ENCODE data around the gene MND1. TPM values are rescaled to one million over a fixed set of nuclear protein-coding genes. Genes with fewer than 3 reads are reported as not detected.
"Not testable (repeated sequence)": the region's sequence is repeated elsewhere in the genome, so short reads cannot be mapped to it uniquely, and the experiment has no call there.

MND1 gene
- total and polyA plus RNA-seq, 5 experiments from 2014 or later, result not detected

DNA sequence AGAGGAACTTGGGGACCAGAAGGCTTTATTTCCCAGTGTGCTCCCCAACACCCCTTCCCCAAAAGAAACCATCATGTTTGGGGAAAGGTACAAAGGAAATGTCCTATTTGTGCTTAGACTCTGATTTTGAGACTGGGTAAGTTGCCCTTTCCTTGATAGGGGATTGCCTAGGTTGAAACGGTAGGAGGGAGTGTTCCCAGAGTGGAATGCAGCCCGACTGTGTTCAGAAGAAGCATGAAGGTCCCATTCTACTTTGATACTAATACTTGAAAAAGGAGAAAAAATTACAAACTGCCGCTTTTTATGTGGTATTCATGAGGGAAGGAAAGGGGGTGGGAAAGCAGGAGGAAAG lies 89.2 kb downstream of the MND1 start:
- POLR2A ChIA-PET, result interaction anchor here (1.3 to 3.7 kb wide), 5 partner anchors 33 to 140 kb away, joined by 3 to 25 read pairs (median 4); partner anchors contain the start of gene TMEM131L
- no peaks in the 10 kb centered on the region for H3K27me3 Mint-ChIP-seq
- no peak for ATAC-seq
- peaks cover 30 to 84% (median 69%) of the 10 kb centered on the region in 4 donors for H3K4me1 Mint-ChIP-seq
- no peaks in the 10 kb centered on the region for H3K9me3 Mint-ChIP-seq
- no peak for DNase-seq
- peak overlapping the region; percentile 68 to 96 (median 86) for H3K4me3 Mint-ChIP-seq
- H3K36me3 Mint-ChIP-seq, result no peaks in the 10 kb centered on the region
- peak overlapping the region; percentile 85 to 99 (median 93) for H3K27ac Mint-ChIP-seq

DNA sequence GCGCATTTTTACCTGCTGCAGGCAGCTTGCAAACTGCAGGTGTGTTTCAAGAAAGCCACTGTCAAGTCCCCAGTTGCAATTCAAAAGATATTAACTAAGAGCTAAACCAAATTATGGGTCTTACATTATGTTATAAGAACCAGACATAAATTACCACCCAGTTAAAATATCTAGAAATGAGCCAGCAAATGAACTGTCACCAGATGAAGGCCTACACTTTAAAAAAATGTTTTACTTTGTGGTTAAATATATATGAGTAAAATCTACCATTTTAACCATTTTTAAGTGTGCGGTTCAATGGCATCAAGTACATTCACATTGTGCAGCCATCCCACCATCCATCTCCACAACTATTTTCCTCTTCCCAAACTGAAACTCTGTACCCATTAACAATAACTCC lies 89.7 kb downstream of the MND1 start:
- no peaks in the 10 kb centered on the region for H3K9me3 Mint-ChIP-seq
- H3K4me1 Mint-ChIP-seq, result peaks cover 30 to 84% (median 69%) of the 10 kb centered on the region in 4 donors
- H3K36me3 Mint-ChIP-seq, result no peaks in the 10 kb centered on the region
- H3K4me3 Mint-ChIP-seq, result peak overlapping the region; percentile 68 to 96 (median 86)
- H3K27me3 Mint-ChIP-seq, result no peaks in the 10 kb centered on the region
- ATAC-seq (no peak), DNase-seq (no peak)
- H3K27ac Mint-ChIP-seq, result peak overlapping the region in 9 of 10 donors; percentile 85 to 99 (median 91)
- POLR2A ChIA-PET, result interaction anchor here (1.3 to 3.7 kb wide), 4 partner anchors 32 to 140 kb away, joined by 3 to 25 read pairs (median 9); partner anchors contain the start of gene TMEM131L

DNA sequence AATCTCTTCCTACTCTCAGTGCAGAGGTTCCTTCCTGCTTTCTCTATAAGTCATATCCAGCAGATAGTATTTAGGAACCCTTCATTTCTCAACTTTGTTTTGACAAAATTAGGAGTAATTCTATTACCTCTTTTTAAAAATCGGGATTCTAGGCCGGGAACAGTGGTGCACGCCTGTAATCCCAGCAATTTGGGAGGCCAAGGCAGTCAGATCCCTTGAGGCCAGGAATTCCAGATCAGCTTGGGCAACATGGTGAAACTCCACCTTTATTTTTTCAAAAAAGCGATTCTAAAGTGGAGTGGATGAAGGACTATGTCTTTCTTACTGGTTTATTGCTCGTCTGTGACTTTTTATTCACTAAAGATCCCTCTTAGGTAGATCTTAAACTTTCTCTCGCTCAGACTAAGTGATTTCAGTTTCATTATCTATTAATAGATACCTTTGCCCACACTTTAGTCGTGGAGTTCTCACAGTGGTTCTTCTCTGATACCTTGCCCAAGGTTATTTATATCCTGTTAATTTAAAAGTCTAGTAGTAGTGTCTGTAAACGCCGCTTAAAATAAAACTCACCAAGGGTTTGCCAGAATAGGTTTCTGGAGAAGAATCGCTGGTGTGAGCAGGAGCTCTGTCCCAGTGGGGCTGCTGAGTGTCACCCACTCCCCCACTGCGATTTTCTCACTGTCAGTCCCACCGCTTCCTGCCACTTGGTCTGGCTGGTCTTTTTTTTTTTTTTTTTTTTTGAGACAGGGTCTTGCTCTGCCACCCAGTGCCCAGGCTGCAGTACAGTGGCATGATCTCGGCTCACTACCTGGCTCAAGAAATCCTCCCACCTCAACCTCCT lies 94.6 kb downstream of the MND1 start:
- Mint-ChIP-seq H3K27ac (peak overlapping the region; percentile 84 to 97 (median 94)), H3K4me1 (peaks cover 26 to 62% (median 47%) of the 10 kb centered on the region in 4 donors), H3K4me3 (peak overlapping the region; percentile 83 to 92 (median 86)), H3K9me3 (no peaks in the 10 kb centered on the region), H3K36me3 (no peaks in the 10 kb centered on the region), H3K27me3 (no peaks in the 10 kb centered on the region)
- ATAC-seq (peak; percentile 73 to 88), DNase-seq (peak; percentile 3 to 71 (median 48))
- POLR2A ChIA-PET, result interaction anchor here (0.7 to 3.3 kb wide), 6 partner anchors 9 to 116 kb away, joined by 3 to 24 read pairs (median 4); partner anchors contain the start of gene TMEM131L

DNA sequence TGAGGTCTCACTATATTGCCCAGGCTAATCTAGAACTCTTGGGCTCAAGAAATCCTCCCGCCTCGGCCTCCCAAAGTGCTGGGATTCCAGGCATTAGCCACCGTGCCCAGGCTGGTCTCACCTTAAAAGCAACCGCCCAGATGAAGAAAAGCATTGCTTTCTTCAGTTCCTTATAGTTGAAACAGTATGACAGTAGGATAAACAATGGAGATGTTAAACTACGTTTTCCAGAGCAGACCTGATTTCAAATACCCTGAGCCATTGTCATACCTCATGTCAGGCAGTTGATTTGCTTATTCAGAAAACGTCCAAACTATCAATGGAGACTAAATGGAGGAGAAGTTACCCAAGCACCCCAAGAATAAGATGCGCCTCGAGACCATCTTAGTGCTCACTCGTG lies 95.3 kb downstream of the MND1 start:
- POLR2A ChIA-PET, result interaction anchor here (0.7 to 3.3 kb wide), 3 partner anchors 10 to 116 kb away, joined by 3 to 24 read pairs (median 17); no protein-coding TSS in a partner anchor
- no peak for ATAC-seq

DNA sequence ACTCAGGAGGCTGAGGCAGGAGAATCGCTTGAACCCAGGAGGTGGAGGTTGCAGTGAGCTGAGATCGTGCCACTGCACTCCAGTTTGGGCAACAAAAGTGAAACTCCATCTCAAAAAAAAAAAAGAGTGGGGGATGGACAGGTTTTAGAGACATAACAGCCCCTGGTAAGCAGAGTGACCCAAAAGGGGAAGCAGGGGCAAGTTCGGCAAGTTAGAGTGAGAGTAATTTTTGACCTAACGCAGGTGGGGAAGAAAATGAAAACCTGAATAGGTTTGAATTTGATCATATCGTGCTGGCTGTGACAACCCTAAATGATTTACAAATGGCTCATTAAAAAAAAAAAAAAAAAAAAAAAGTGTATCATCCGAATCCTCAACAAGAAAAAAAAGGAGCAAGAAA lies 96.0 kb downstream of the MND1 start:
- H3K36me3 Mint-ChIP-seq, result no peaks in the 10 kb centered on the region
- DNase-seq (no peak), ATAC-seq (no peak)
- H3K4me3 Mint-ChIP-seq, result peak overlapping the region in 5 of 10 donors; percentile 56 to 69 (median 63)
- H3K9me3 Mint-ChIP-seq, result no peaks in the 10 kb centered on the region
- POLR2A ChIA-PET, result interaction anchor here (3.3 kb wide), 1 partner anchor 28 kb away, joined by 24 read pairs; no protein-coding TSS in a partner anchor
- peaks cover 24 to 52% (median 40%) of the 10 kb centered on the region in 4 donors for H3K4me1 Mint-ChIP-seq
- H3K27ac Mint-ChIP-seq, result peak overlapping the region in 3 of 10 donors; percentile 50 to 97 (median 80)
- no peaks in the 10 kb centered on the region for H3K27me3 Mint-ChIP-seq

More for the DNA sequence above, 95.3 kb downstream of the MND1 start:
- H3K9me3 Mint-ChIP-seq, result no peaks in the 10 kb centered on the region
- no peak for DNase-seq
- H3K4me1 Mint-ChIP-seq, result peaks cover 24 to 57% (median 42%) of the 10 kb centered on the region in 4 donors
- no peaks in the 10 kb centered on the region for H3K27me3 Mint-ChIP-seq
- H3K4me3 Mint-ChIP-seq, result peak overlapping the region in 9 of 10 donors; percentile 83 to 92 (median 86)
- peak overlapping the region in 6 of 10 donors; percentile 68 to 97 (median 90) for H3K27ac Mint-ChIP-seq
- no peaks in the 10 kb centered on the region for H3K36me3 Mint-ChIP-seq

DNA sequence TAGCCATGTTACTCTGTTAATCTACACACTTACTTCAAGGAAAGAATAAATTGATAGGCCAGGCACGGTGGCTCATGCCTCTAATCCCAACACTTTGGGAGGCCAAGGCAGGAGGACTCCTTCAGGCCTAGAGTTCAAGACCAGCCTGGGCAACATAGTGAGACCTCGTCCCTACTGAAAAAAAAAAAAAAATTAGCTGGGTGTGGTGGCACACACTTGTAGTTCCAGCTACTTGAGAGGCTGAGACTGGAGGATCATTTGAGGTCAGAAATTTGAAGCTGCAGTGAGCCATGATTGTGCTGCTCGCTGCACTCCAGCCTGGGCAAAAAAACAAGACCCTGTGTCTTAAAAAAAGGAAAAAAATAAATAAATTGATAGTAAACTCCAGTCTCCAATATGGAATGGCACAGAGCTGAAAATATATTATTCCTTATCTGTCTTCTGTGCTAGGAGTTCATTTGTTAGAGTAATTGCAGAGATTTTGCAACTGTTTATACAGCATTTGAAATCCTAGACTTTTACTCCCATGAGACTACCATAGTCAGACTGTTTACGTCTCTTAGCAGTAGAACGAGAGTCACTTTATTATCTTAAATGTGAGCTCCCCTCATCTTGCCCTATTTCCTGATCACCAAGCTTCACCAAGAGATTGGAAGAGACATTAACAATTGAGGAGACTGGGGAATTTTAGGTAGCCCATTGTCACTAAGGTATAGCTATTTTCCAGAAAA lies 102.9 kb downstream of the MND1 start:
- H3K27ac Mint-ChIP-seq, result peak overlapping the region in 1 of 10 donors; percentile 88
- no peak for DNase-seq

DNA sequence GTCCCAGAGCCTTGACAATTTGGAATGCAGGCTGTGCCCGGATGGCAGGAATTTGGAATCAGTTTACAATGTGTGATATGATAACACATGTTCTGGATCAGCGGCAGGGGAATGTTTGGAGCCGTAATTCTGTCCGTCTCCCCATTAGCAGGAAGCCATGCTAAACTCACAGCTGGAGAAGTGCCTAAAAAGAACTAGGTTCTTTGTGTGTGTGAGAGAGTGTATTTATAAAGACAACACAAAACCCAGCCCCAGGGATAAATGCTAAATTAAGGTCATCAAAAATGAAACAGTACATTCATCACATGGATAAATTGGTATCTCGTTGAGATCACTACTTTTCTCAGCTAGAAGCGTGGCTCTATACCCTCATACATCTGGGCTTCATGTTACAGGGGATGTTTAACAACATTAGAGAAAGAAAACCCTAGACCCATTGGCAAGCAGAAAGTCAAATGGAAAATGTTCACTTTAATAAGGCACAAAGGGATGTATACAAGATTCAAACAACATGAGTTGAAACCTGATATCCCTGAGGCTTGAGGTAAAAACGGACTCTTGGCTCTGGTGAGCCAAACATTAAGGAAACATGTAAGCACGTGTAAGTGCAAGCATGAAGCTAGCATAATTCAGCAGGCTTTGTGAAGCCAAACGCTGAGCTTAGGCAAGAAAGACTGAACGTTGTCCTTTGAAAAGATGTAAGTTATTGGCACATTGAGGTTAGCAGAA lies 103.7 kb downstream of the MND1 start:
- Mint-ChIP-seq H3K36me3 (no peaks in the 10 kb centered on the region), H3K27me3 (no peaks in the 10 kb centered on the region), H3K4me1 (peaks cover 12 to 36% (median 27%) of the 10 kb centered on the region in 4 donors), H3K9me3 (no peaks in the 10 kb centered on the region), H3K4me3 (no peak overlapping the region), H3K27ac (peak overlapping the region in 6 of 10 donors; percentile 13 to 85 (median 48))
- ATAC-seq (no peak), DNase-seq (no peak)
- POLR2A ChIA-PET, result interaction anchor here (0.6 kb wide), 1 partner anchor 10 kb away, joined by 5 read pairs; no protein-coding TSS in a partner anchor

More for the DNA sequence above, 102.9 kb downstream of the MND1 start:
- Mint-ChIP-seq H3K36me3 (no peaks in the 10 kb centered on the region), H3K27me3 (no peaks in the 10 kb centered on the region), H3K9me3 (no peaks in the 10 kb centered on the region), H3K4me3 (no peak overlapping the region), H3K4me1 (peaks cover 13 to 31% (median 22%) of the 10 kb centered on the region in 4 donors)
- POLR2A ChIA-PET, result interaction anchor here (0.6 to 0.8 kb wide), 2 partner anchors 10 to 352 kb away, joined by 3 to 5 read pairs; no protein-coding TSS in a partner anchor
- no peak for ATAC-seq

DNA sequence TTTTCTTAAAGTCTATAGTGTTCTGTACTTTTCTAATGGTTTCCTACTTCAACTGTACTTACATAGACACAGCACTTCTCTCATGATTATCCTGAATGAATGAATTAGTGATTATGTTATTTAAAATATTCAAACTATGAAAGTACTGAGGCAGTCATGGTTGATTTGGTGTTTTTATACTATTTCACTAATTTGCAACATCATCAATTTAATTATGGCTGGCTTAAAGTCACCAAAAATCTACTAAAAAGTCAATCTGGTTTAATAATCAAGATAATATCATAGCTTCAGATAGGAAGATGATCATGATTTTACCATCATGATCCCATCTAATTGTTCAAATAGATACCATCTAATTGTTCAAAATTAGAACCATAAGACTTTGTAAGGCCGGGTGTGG lies 104.8 kb downstream of the MND1 start:
- ATAC-seq (no peak), DNase-seq (no peak)
- Mint-ChIP-seq H3K27ac (peak overlapping the region in 8 of 10 donors; percentile 40 to 93 (median 68)), H3K4me3 (peak overlapping the region in 2 of 10 donors; percentile 12 to 13), H3K36me3 (no peaks in the 10 kb centered on the region), H3K27me3 (no peaks in the 10 kb centered on the region), H3K9me3 (no peaks in the 10 kb centered on the region), H3K4me1 (peaks cover 12 to 36% (median 28%) of the 10 kb centered on the region in 4 donors)
- POLR2A ChIA-PET, result interaction anchor here (0.7 to 1.1 kb wide), 2 partner anchors 20 to 123 kb away, joined by 3 to 4 read pairs; no protein-coding TSS in a partner anchor

DNA sequence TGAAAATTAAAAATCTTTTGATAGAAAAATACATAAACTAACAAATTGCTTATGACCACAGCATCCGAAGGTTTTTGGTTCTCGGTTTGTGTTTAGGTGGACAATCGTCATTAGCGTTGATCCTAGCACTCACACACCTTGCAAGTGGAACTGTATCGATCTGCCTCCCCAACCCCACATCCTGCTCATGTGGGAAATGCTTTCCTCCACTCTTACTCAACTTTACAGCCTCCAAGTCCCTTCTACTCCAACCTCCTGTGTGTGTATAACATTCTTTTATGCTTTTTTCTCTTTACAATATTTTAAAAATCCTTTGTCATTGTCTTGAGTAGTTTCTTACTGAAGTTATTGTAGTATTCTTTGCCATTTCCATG lies 106.0 kb downstream of the MND1 start:
- no peaks in the 10 kb centered on the region for H3K36me3 Mint-ChIP-seq

DNA sequence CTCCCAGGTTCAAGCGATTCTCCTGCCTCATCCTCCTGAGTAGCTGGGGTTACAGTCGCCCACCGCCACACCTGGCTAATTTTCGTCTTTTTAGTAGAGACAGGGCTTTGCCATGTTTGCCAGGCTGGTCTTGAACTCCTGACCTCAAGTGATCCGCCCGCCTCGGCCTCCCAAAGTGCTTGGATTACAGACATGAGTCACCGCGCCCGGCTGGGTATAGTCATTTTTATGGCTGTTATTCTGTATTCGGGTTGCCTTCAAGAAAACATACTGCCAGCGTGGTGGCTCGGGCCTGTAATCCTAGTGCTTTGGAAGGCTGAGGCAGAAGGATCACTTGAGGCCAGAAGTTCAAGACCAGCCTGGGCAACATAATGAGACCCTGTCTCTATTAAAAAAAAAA lies 106.7 kb downstream of the MND1 start:
- peak overlapping the region in 1 of 10 donors; percentile 49 for H3K27ac Mint-ChIP-seq
- not testable (repeated sequence) for ATAC-seq, DNase-seq, H3K27me3 Mint-ChIP-seq, H3K36me3 Mint-ChIP-seq, H3K4me3 Mint-ChIP-seq, H3K9me3 Mint-ChIP-seq
- peaks cover 12 to 36% (median 28%) of the 10 kb centered on the region in 4 donors for H3K4me1 Mint-ChIP-seq
- POLR2A ChIA-PET, result interaction anchor here (1.1 to 1.4 kb wide), 2 partner anchors 17 to 25 kb away, joined by 3 read pairs; no protein-coding TSS in a partner anchor

More for the DNA sequence above, 106.0 kb downstream of the MND1 start:
- H3K4me1 Mint-ChIP-seq, result peaks cover 12 to 36% (median 28%) of the 10 kb centered on the region in 4 donors
- H3K27me3 Mint-ChIP-seq, result no peaks in the 10 kb centered on the region
- H3K4me3 Mint-ChIP-seq, result peak overlapping the region; percentile 19 to 79 (median 59)
- DNase-seq (no peak), ATAC-seq (peak; percentile 64 to 80)
- no peaks in the 10 kb centered on the region for H3K9me3 Mint-ChIP-seq
- POLR2A ChIA-PET, result interaction anchor here (1.1 to 1.4 kb wide), 2 partner anchors 17 to 24 kb away, joined by 3 read pairs; no protein-coding TSS in a partner anchor
- H3K27ac Mint-ChIP-seq, result peak overlapping the region; percentile 49 to 93 (median 86)

DNA sequence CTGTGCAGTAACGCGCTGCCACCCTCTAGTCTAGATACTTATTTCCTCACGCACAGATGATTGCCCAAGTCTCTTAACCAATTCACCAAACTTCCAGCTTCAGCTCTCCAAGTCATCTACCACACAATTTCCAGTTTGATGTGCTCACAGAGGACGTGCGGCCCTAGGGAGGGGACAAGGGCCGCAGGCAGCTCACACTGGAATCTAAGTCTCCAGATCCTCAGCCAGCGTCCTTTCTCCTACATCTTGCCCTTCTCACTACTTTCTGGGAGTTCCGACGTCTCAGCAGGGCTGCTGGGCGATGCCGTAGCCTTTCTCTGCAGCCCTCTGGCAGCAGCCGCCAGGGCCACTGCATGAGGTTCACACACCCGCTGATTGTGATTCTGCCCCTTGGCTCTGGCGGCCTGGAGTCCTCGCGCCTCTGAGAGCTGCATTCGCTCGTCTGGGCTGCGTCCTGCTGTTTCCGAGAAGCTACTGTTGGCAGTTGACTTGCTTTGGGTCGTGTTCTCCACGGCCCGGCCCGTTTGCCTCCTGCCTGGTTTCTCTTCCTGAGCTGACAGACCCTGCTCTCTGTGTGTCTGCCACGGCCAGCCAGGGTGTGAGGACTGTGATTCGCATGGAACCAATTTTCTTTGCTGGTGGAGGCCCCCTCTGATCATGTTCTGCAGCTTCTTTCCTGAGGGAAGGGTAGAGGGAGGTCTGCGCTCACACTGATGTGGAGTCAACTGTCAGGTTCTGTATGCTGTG lies 107.6 kb downstream of the MND1 start:
- Mint-ChIP-seq H3K9me3 (no peaks in the 10 kb centered on the region), H3K27me3 (no peaks in the 10 kb centered on the region), H3K27ac (peak overlapping the region in 6 of 10 donors; percentile 35 to 72 (median 53)), H3K36me3 (no peaks in the 10 kb centered on the region), H3K4me1 (peaks cover 12 to 36% (median 28%) of the 10 kb centered on the region in 4 donors), H3K4me3 (peak overlapping the region in 4 of 10 donors; percentile 7 to 51 (median 18))
- ATAC-seq (no peak), DNase-seq (no peak)
- POLR2A ChIA-PET, result no interaction called here

Measured in naive thymus-derived CD8-positive, alpha-beta T cell (primary cell).